Prostate gland (tissue), 2 donors: ENCODE measurements around the gene ANKRD23.

ENCODE experiments used
- CTCF ChIP-seq, 4 experiments: fragments of 200-600 bp in 2 of 4; fragments of 450-650 bp in 2 of 4; sonication (generic) in 2 of 4; IDR thresholded peaks; 1 replicate in 3 of 4; 2 replicates in 1 of 4; pipeline ENCODE4 v1.5.1; 2016 to 2019; ENCODE audit warnings: antibody characterized with exemption in 4 of 4, mild to moderate bottlenecking in 2 of 4, moderate library complexity in 2 of 4
- POLR2AphosphoS5 ChIP-seq: sonication (generic); formaldehyde crosslinking; IDR thresholded peaks from one replicate; pipeline ENCODE4 v1.6.1; 2017; ENCODE audit warnings: antibody characterized with exemption

- no peak for TF ChIP-seq CTCF (IDR thresholded peaks at IDR 0.05)
- no peak for TF ChIP-seq POLR2AphosphoS5
Observed at GRCh38 chr2:96801786-96802595, 41.8 kb downstream of the ANKRD23 start.
